CD4-positive, alpha-beta T cell treated with Interleukin-6 at 100 ng/mL for 8 hours (primary cell): ENCODE results near the gene VPS35L.

Source experiments
- DNase-seq: peaks from one replicate; pipeline ENCODE4 v3.0.0-alpha.2; 2020; ENCODE audit warnings: mixed read lengths, low spot score

Gene VPS35L

GRCh38 chr16:19696328-19696727 lies 140.8 kb downstream of the VPS35L start:
- peak; percentile 72 for DNase-seq

- DNase-seq: no peak
Measured at GRCh38 chr16:19696961-19697360, 141.5 kb downstream of the VPS35L start.

- no peak for DNase-seq
Measured at GRCh38 chr16:19697756-19698318, 142.3 kb downstream of the VPS35L start.

- DNase-seq: no peak
Measured at GRCh38 chr16:19698480-19699465, 143.3 kb downstream of the VPS35L start.

GRCh38 chr16:19699472-19699871 lies 144.0 kb downstream of the VPS35L start:
- DNase-seq: no peak

GRCh38 chr16:19700319-19700781 lies 144.8 kb downstream of the VPS35L start:
- no peak for DNase-seq

- DNase-seq: no peak
Measured at GRCh38 chr16:19701091-19701490, 145.6 kb downstream of the VPS35L start.

GRCh38 chr16:19703172-19703889 lies 147.8 kb downstream of the VPS35L start:
- no peak for DNase-seq

- DNase-seq: no peak
Measured at GRCh38 chr16:19704321-19705145, 149.0 kb downstream of the VPS35L start.

- DNase-seq: no peak
Measured at GRCh38 chr16:19705146-19705501, 149.6 kb downstream of the VPS35L start.

- DNase-seq: no peak
Measured at GRCh38 chr16:19705843-19706242, 150.3 kb downstream of the VPS35L start.

GRCh38 chr16:19706846-19707245 lies 151.3 kb downstream of the VPS35L start:
- DNase-seq: no peak

GRCh38 chr16:19707569-19708295 lies 152.2 kb downstream of the VPS35L start:
- DNase-seq: no peak

- no peak for DNase-seq
Measured at GRCh38 chr16:19708296-19709205, 153.0 kb downstream of the VPS35L start.

- no peak for DNase-seq
Measured at GRCh38 chr16:19709381-19710136, 154.1 kb downstream of the VPS35L start.

- DNase-seq: no peak
Measured at GRCh38 chr16:19710191-19710908, 154.8 kb downstream of the VPS35L start.

- DNase-seq: no peak
Measured at GRCh38 chr16:19710991-19711545, 155.6 kb downstream of the VPS35L start.

- DNase-seq: no peak
Measured at GRCh38 chr16:19711643-19712042, 156.1 kb downstream of the VPS35L start.
